Measurements from ENCODE around the gene HMCN1.

DNA sequence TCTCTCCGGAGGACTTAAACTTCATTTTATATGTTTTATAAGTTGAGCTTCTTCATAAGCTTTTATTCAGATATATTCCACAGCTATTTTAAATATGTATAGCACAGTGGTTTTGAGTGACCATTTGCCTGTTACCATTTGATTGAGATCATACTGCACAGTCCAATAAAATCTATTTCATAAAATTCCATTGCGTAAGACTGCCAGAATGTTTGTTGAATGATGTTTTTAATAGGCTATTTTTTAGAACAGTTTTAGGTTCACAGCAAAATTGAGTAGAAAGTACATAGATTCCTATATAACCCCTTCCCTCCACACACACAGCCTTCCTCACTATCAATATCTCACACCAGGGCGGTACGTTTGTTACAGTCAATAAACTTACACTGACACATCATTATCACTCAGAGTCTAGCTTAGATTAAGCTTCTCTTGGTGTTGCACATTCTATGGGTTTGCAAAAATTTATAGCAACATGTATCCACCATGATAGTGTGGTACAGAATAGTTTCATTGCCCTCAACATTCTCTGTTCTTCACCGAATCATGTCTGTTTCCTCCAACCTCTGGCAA lies 433.0 kb downstream of the HMCN1 start:
- TF ChIP-seq EZH2 (optimal IDR thresholded peaks at IDR 0.05; ENCODE audit: low read depth, low read length): no peak
- TF ChIP-seq, protein P1, sequence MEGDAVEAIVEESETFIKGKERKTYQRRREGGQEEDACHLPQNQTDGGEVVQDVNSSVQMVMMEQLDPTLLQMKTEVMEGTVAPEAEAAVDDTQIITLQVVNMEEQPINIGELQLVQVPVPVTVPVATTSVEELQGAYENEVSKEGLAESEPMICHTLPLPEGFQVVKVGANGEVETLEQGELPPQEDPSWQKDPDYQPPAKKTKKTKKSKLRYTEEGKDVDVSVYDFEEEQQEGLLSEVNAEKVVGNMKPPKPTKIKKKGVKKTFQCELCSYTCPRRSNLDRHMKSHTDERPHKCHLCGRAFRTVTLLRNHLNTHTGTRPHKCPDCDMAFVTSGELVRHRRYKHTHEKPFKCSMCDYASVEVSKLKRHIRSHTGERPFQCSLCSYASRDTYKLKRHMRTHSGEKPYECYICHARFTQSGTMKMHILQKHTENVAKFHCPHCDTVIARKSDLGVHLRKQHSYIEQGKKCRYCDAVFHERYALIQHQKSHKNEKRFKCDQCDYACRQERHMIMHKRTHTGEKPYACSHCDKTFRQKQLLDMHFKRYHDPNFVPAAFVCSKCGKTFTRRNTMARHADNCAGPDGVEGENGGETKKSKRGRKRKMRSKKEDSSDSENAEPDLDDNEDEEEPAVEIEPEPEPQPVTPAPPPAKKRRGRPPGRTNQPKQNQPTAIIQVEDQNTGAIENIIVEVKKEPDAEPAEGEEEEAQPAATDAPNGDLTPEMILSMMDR (IDR thresholded peaks at IDR 0.05; ENCODE audit: low read length): no peak
